G401 (cell line): ENCODE measurements around the gene RNF169. TPM values are rescaled to one million over a fixed set of nuclear protein-coding genes. Genes with fewer than 3 reads are reported as not detected.

ENCODE experiments used
- DNase-seq: peaks from one replicate; pipeline ENCODE4 v3.0.0-alpha.2; 2015; ENCODE audit warnings: low spot score
- in situ Hi-C: cut with HindIII; loops from 2 replicates; pipeline ENCODE4 v1.10.0; 2016; ENCODE audit warnings: low sequenced_read_pairs, mixed read lengths
- total RNA-seq: library from RNA; depleted of rRNA; stranded (reverse); fragments of >200 nt; shearing (Covaris generic); gene quantifications from 2 replicates; pipeline ENCODE4 v1.2.3, GENCODE V29; 2014; rRNA removed

RNF169 gene
- total RNA-seq, 1 experiment from 2014 or later = 10.9 TPM

DNA sequence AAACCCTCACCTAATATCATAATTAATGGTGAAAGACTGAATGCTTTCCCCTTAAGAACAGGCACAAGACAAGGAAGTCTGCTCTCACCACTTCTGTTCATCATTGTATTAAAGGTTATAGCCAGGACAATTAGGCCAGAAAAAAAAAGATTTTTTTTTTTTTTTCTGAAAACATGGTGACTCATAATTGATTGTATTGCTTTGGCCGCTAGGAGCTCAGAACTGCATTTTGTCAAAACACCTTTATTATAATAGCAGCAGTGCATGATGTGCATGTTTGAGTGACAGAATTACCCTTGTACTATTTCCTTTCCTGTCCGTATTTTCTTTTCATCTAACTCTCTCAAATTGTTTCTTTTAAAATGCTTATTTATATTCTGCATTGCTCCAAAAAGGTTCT lies 98.1 kb downstream of the RNF169 start:
- no peak for DNase-seq
- in situ Hi-C loops = no loop called here

DNA sequence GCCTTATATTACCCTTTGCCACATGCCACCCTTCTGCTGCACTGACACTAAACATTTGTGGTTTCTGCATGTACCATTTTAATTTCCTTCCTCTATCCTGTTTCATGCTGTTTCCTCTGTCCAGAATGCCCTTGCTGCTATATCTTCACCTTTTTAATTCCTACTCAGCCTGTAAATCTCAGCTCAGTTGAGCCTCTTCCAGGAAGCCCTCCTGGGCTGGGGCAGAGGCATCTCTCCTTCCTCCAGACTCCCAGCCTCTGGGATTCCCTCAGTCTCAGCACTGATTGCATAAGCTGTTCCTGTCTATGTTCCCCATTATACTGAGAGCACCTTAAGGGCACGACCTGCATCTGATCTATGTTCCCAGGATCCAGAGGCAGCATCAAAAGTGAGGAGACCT lies 98.7 kb downstream of the RNF169 start:
- in situ Hi-C loops = no loop called here
- no peak for DNase-seq

DNA sequence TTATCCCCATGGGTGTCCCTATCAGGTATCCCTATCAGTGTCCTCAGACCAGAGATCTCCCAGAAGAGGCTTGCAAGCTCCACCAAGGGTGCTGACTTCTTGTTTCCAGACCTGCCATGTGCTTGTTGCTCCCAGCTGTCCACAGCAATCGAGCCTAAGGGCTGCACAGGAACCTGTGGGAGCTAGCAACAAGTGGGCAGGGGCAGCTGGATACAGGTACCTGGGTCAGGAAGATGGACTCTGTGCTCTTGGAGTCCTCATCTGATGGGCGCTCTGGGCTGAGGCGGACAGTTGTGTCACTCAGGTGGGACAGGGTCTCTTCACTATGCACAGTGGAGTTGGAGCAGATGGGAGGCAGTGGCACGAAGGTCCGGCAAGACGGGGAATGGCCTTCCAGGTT lies 99.2 kb downstream of the RNF169 start:
- DNase-seq = no peak
- in situ Hi-C loops = no loop called here

DNA sequence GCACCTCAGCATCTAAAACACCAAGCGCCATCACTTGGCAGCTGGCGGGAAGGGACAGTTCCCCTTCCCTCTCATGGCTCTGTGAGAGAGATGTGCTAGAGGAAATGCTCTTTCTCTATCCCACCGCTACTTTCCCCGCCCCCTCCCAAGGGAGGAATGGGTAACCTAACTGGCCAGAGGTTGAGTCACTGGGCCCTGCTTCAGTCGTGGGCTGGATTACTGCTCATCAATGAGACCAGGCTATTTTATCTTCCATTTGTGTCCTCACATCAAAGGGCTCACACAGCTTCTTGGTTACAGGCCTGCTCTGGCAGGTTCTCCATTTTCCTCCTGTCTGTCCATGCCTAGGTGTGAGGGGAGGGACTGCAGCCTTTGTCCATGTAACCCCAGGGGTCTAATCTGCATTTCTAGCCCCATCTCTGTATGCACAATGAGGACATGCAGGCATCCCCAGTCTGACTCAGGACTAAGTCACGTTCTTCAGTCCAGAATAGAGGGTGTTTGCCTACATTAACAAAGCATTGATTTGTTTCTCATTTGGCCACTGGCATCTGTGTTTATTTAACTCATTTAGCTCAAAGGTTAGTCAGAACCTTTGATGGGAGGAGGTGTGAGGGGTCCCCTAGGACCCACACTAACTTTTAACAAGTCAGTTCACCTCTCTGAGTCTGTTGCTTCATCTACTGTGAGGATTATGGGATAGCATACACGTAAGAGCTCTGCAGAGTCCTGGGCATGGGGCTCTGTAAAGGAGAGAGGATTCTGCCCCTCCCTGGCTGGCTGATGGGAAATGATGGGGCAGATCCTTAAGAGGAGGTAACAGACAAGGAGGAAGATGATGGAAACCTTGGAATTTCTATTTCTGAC lies 101.1 kb downstream of the RNF169 start:
- in situ Hi-C loops = no loop called here
- DNase-seq = no peak

DNA sequence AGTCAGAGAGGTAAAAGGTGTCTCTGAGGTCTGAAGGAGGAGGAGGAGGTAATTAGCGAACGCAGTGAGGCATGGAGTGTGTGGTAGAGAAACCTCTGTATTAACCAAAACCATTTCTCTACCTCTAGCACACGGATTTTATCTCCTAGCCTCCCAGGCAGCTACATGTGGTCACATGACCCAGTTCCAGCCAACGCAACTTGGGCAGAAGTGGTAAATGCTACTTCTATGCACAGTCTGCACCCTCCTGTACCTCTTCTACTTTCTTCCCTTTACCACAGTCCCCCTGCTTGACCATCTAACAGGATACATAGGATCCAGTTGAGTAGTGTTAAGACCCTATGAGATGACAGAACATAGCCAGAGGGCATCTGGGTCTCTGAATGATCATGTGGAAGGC lies 104.6 kb downstream of the RNF169 start:
- in situ Hi-C loops = no loop called here
- DNase-seq = no peak

DNA sequence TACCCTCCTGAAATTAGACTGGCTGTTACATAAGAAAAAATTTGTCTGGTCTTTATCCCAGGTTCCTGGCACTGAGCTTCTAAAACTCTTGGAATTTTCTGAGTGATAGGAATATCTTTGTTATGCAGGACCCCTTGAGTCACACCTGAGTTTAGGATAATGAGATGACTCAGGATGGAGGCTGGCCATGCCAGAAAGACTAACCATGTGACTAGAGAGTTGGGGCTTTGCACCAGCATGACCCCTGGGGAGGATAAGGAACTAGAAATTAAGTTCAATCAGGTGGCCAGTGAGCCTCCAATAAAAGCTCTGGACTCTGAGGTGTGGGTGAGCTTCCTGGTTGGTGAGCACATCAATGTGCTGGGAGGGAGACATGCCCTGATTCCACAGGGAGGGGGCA lies 112.1 kb downstream of the RNF169 start:
- in situ Hi-C loops = no loop called here
- no peak for DNase-seq

DNA sequence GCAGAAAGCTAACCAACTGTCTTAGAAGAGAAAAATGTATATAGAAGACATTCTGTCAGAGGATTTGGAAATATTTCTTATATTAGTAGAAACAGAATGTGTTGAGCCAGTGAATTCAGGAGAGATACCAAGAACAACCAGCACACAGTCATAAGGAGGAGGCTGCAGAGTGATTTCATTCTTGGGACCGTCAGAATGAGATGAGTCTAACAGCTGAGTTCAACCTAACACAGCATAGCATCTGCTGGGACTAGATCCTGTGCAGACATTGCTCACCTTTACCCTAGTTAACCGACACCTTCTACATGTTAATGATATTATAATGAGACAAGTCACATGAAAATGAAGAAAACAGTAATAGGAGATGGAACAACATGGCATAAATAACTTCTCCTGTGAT lies 114.8 kb downstream of the RNF169 start:
- in situ Hi-C loops = no loop called here
- no peak for DNase-seq

DNA sequence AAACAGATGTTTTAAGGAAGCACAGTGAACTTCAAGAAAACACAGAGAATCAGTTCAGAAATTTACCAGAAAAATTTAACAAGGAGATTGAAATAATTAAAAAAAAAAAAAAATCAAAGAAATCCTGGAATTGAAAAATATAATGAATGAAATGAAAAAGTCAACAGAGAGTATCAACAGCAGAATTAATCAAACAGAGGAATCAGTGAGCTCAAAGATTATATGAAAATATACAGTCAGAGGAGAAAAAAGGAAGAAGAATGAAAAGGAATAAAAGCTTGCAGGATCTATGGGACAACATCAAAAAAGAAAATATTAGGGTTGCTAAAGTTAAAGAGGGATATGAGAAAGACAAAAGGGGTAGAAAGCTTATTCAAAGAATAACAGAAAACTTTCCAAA lies 117.9 kb downstream of the RNF169 start:
- in situ Hi-C loops = no loop called here
- no peak for DNase-seq

DNA sequence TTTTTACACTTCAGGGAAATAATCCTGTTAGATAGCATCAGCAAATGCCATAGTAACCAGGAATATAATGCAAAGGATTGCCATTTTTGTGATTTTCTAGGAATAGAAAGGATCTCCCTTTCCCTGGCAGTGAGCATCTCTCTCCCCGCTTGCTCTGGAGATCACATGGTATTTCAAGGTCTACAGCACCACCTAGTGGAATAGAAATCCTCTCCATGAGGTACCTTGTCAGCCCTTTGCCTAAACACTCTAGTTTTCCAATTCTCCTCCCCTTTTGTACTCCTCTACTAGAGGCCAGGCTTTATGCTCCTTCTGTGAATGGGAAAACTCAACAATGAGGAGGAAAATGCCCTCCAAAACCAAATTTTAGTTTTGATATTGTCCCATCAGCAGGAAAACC lies 121.8 kb downstream of the RNF169 start:
- DNase-seq = no peak

DNA sequence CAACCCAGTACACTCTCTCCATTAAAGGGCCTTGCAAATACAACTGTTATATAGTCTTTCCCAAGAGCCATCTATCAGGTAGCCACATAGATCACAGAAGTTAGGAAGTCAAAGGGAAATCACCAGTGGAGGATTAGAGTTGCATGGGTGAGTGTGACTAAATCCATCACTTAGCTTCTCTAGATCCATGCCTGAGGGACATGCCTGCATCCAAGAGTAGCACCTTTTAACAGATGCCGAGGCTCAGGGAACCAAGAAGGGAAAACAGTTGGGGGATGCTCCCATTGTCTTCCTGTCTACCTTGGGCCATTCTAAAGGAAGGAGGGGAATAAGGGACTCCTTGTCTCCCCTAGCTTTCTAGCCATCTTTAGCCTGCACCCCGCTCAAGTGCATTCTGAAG lies 122.4 kb downstream of the RNF169 start:
- in situ Hi-C loops = no loop called here
- DNase-seq = no peak

More for the DNA sequence above, 121.8 kb downstream of the RNF169 start:
- in situ Hi-C loops = no loop called here

DNA sequence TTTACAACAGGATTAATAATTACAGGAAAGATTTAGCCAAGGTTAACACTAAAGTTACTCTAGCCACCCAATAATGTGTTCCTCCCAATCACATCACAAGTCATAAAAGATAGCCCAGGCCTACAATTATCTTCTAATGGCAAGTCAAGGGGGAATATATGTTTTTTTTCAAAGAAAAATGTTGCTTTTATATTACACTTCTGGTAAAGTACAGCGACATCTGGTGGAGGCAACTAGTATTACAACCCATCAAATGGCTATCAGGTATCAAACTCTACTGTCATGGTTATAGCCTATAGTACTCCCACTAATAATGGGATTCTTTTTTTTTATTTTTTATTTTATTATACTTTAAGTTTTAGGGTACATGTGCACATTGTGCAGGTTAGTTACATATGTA lies 128.5 kb downstream of the RNF169 start:
- in situ Hi-C loops = no loop called here
- no peak for DNase-seq

Other genes with a start within 250 kb of the RNF169 start
- gene POLD3, start 156.3 kb upstream of the RNF169 start, total RNA-seq = 15.6 and 30.7 TPM in 2 replicates
- not detected in 2 replicates for gene CHRDL2, start 17.4 kb upstream of the RNF169 start, total RNA-seq
- gene XRRA1, start 200.2 kb downstream of the RNF169 start, total RNA-seq = 2.9 and 9.7 TPM in 2 replicates
- gene SPCS2, start 200.4 kb downstream of the RNF169 start, total RNA-seq = 17.0 and 29.7 TPM in 2 replicates
- gene NEU3, start 240.1 kb downstream of the RNF169 start, total RNA-seq = 6.5 and 10.0 TPM in 2 replicates